Activated CD4-positive, alpha-beta T cell treated with anti-CD3 and anti-CD28 coated beads for 36 hours (primary cell): ENCODE results near the gene CNGB1. TPM values are rescaled to one million over a fixed set of nuclear protein-coding genes. Genes with fewer than 3 reads are reported as not detected.

Source experiments
- ATAC-seq: fragments of 200-7000 bp; cut with Tn5 transposase; one replicate; pipeline ENCODE4 v1.10.0; 2021; ENCODE audit warnings: mild to moderate bottlenecking, moderate library complexity
- CTCF ChIA-PET: fragments of 350-600 bp; sonication (Branson Sonifier 250); formaldehyde crosslinking; loops from one replicate; lab custom pipeline; 2021; ENCODE audit warnings: antibody characterized with exemption; lab: Charles Lee
- POLR2A ChIA-PET: fragments of 350-600 bp; sonication (Branson Sonifier 250); formaldehyde crosslinking; loops from one replicate; lab custom pipeline; 2021; ENCODE audit warnings: antibody characterized with exemption, inconsistent platforms; lab: Charles Lee
- DNase-seq: peaks from one replicate; pipeline ENCODE4 v3.0.0-alpha.2; 2020
- H3K27ac Mint-ChIP-seq: one replicate; pipeline ENCODE4 v1.8.0; 2021; ENCODE audit warnings: mixed read lengths
- H3K27me3 Mint-ChIP-seq: one replicate; pipeline ENCODE4 v1.8.0; 2021; ENCODE audit warnings: mixed read lengths
- H3K36me3 Mint-ChIP-seq: one replicate; pipeline ENCODE4 v1.8.0; 2021; ENCODE audit warnings: low read depth, mixed read lengths
- H3K4me1 Mint-ChIP-seq: one replicate; pipeline ENCODE4 v1.8.0; 2021; ENCODE audit warnings: mixed read lengths
- H3K4me3 Mint-ChIP-seq: one replicate; pipeline ENCODE4 v1.8.0; 2021; ENCODE audit warnings: mild to moderate bottlenecking, moderate library complexity, mixed read lengths
- H3K9me3 Mint-ChIP-seq: one replicate; pipeline ENCODE4 v1.8.0; 2021; ENCODE audit warnings: low read depth, mixed read lengths
- intact Hi-C, 2 experiments: fragments of 100-400 bp; cut with DNase I in 1 of 2; cut with micrococcal nuclease in 1 of 2; formaldehyde crosslinking; loops; one replicate each; pipeline versions ENCODE4 v1.14.2 to v1.15.1; 2022 to 2024; cut with DNase I, micrococcal nuclease
- total RNA-seq, 2 experiments: library from RNA; stranded (reverse); gene quantifications; one replicate each; pipeline ENCODE4 v1.2.3, GENCODE V29; 2021

CNGB1 gene
- total RNA-seq, 2 experiments from 2014 or later = not detected

DNA sequence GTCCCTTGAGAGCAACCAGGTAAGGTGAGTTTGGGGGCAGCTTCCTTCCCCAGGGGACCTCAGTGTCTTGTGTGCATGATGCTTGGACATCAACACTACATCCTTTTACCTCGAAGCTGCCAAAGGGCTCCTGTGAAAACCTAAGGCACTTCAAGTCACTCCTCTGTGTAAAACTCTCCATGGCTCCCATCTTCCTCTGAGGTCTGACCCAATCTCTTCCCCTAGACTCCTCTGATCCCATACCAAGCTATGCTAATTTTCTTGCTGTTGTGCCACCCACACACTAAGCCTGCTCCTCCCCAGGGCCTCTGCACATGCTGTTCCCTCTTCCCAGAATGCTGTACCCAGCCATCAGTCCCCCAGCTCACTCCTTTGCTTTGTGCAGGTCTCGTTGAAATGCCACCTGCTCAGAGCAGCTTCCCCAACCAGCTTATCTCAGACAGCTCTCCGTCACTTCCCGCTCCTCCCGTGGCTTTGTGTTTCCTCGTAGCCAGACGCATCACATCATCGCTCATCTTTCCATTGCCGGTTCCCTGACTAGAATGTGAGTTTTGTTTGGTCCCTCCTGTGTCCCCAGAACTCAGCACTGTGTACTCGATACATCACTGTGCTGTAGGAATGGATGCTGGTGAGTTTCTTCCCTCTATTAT is 78.4 kb downstream of the CNGB1 start:
- Mint-ChIP-seq H3K27ac (no peak overlapping the region), H3K4me1 (peaks cover 11% of the 10 kb centered on the region), H3K9me3 (no peaks in the 10 kb centered on the region), H3K27me3 (peaks cover 19% of the 10 kb centered on the region), H3K36me3 (no peaks in the 10 kb centered on the region), H3K4me3 (no peak overlapping the region)
- DNase-seq (no peak), ATAC-seq (no peak)
- ChIA-PET POLR2A (no interaction called here), CTCF (interaction anchor here (0.6 to 0.8 kb wide), 2 partner anchors 9 to 14 kb away, joined by 3 read pairs; no protein-coding TSS in a partner anchor)
- intact Hi-C loops = loop anchor here in 1 of 2 experiments (10.0 kb wide), 2 partner anchors 138 to 412 kb away; no protein-coding TSS in a partner anchor

- Mint-ChIP-seq H3K27me3 (peaks cover 19% of the 10 kb centered on the region), H3K4me3 (no peak overlapping the region), H3K27ac (no peak overlapping the region), H3K9me3 (no peaks in the 10 kb centered on the region), H3K4me1 (peaks cover 11% of the 10 kb centered on the region), H3K36me3 (no peaks in the 10 kb centered on the region)
- POLR2A ChIA-PET = no interaction called here
- CTCF ChIA-PET = interaction anchor here (0.6 to 0.9 kb wide), 2 partner anchors 13 to 15 kb away, joined by 3 read pairs; no protein-coding TSS in a partner anchor
- no peak for ATAC-seq
- intact Hi-C loops = loop anchor here in 1 of 2 experiments (10.0 kb wide), 2 partner anchors 137 to 413 kb away; no protein-coding TSS in a partner anchor
- DNase-seq = no peak
Observed at GRCh38 chr16:57892041-57892440, 78.9 kb downstream of the CNGB1 start.

DNA sequence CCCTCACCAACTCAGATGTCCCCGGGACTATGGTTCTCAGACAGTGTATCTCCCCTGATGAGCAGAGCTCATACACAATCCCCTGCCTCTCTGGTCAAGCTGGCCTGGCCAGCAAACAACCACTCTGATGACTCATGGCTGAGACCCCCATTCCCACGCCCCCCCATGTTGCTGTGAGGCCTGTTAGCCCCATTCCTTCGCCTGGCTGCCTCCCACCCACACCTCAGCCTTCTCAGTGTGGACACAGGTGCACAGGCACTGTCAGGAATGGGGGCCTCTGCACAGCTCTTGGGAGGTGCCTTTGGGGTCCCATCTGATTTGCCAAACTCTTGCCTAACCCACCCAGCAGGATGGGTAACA is 80.2 kb downstream of the CNGB1 start:
- DNase-seq (no peak), ATAC-seq (no peak)
- Mint-ChIP-seq H3K27me3 (peaks cover 23% of the 10 kb centered on the region), H3K4me3 (no peak overlapping the region), H3K36me3 (no peaks in the 10 kb centered on the region), H3K9me3 (no peaks in the 10 kb centered on the region), H3K27ac (no peak overlapping the region), H3K4me1 (peaks cover 11% of the 10 kb centered on the region)
- ChIA-PET CTCF (interaction anchor here (0.7 to 1.0 kb wide), 2 partner anchors 10 to 15 kb away, joined by 3 to 4 read pairs; no protein-coding TSS in a partner anchor), POLR2A (no interaction called here)
- intact Hi-C loops = loop anchor here in 1 of 2 experiments (10.0 kb wide), 2 partner anchors 136 to 414 kb away; no protein-coding TSS in a partner anchor

DNA sequence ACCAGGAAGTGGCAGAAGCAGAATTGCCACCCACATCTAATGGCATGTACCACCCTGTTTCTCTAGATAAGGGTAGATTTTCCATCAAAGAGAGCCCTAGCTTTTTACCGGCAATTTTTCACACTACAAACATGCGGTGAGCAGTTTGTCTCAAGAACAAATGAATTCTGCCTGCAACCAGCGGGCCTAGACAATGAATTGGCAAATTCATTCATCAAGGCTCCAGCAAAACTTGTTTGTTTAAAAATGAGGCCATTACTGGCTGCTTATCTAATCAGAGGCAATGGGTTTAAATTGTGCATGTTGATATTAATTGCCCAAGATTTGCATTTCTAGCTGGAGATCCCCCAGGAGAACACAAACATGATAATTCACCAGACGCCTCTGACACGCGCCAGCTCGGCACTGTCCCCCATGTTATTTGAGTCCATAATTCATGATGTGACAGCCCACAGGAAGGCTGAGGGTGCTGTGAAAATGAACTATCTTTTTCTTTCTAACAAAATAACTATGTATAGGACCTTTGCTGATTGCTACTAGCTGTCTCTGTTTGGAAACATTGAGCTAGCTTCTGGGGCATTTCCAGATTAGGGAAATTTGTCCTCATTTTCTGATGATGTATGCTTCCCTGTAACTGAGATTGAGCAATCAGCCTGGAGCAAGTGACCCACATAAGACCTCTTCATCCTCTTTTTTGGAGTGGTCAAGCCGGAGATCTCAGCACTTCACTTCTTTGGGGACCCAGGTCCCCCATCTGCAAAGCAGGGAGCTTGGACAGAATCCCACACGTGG is 80.8 kb downstream of the CNGB1 start:
- CTCF ChIA-PET = interaction anchor here (0.7 to 1.2 kb wide), 3 partner anchors 9 to 16 kb away, joined by 3 to 5 read pairs (median 4); no protein-coding TSS in a partner anchor
- H3K27me3 Mint-ChIP-seq = peaks cover 24% of the 10 kb centered on the region
- no peak for ATAC-seq

DNA sequence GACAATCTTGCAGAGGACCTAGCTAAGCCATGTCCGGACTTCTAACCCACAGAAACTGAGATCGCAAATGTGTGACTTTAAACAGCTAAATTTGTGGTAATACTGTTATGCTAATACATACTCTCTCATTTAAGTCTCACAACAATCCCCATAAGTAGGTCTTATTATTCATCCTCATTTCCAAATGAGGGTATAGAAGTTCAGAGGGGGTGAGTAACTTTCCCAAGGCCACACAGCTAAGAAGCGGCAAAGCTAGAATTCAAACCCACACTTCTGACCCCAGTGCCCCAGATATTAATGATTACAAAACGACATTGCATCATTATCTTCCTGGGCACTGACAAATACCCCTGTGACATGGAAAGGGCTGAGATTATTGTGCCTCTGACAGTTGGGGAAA is 81.4 kb downstream of the CNGB1 start:
- CTCF ChIA-PET = interaction anchor here (1.0 to 1.2 kb wide), 2 partner anchors 9 to 17 kb away, joined by 4 to 5 read pairs; no protein-coding TSS in a partner anchor
- H3K27ac Mint-ChIP-seq = no peak overlapping the region

More for the DNA sequence above, 80.8 kb downstream of the CNGB1 start:
- H3K9me3 Mint-ChIP-seq = no peaks in the 10 kb centered on the region
- no peak overlapping the region for H3K27ac Mint-ChIP-seq
- POLR2A ChIA-PET = no interaction called here
- peaks cover 11% of the 10 kb centered on the region for H3K4me1 Mint-ChIP-seq
- H3K36me3 Mint-ChIP-seq = no peaks in the 10 kb centered on the region
- DNase-seq = no peak
- no peak overlapping the region for H3K4me3 Mint-ChIP-seq
- intact Hi-C loops = loop anchor here in 1 of 2 experiments (10.0 kb wide), 2 partner anchors 135 to 415 kb away; no protein-coding TSS in a partner anchor

DNA sequence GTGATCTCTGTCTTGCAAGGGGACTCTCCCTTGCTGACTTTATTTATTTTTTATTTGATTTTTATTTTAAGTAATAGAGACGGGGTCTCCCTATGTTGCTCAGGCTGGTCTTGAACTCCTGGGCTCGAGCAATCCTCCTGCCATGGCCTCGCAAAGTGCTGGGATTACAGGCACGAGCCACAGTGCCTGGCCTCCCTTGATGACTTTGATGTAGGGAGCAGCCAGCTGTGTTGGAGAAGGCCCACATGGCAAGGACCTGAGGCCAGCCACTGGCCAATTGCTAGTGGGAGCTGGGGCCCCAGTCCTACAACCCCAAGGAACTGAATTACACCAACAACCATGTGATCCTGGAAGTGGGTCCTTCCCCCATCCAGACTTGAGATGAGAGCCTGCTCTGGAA is 81.8 kb downstream of the CNGB1 start:
- Mint-ChIP-seq H3K27me3 (peaks cover 33% of the 10 kb centered on the region), H3K27ac (no peak overlapping the region), H3K36me3 (no peaks in the 10 kb centered on the region), H3K9me3 (no peaks in the 10 kb centered on the region), H3K4me1 (peaks cover 5% of the 10 kb centered on the region), H3K4me3 (no peak overlapping the region)
- ChIA-PET CTCF (interaction anchor here (1.2 kb wide), 1 partner anchor 10 kb away, joined by 5 read pairs; no protein-coding TSS in a partner anchor), POLR2A (no interaction called here)
- no peak for DNase-seq
- intact Hi-C loops = no loop called here
- ATAC-seq = no peak

More for the DNA sequence above, 81.4 kb downstream of the CNGB1 start:
- DNase-seq (no peak), ATAC-seq (no peak)
- H3K27me3 Mint-ChIP-seq = peaks cover 29% of the 10 kb centered on the region
- intact Hi-C loops = no loop called here
- H3K36me3 Mint-ChIP-seq = no peaks in the 10 kb centered on the region
- H3K4me1 Mint-ChIP-seq = peaks cover 7% of the 10 kb centered on the region
- POLR2A ChIA-PET = no interaction called here
- no peaks in the 10 kb centered on the region for H3K9me3 Mint-ChIP-seq
- no peak overlapping the region for H3K4me3 Mint-ChIP-seq

GRCh38 chr16:57888128-57888527 is 82.8 kb downstream of the CNGB1 start:
- H3K9me3 Mint-ChIP-seq = no peaks in the 10 kb centered on the region
- ChIA-PET CTCF (interaction anchor here (1.7 kb wide), 1 partner anchor 12 kb away, joined by 7 read pairs; no protein-coding TSS in a partner anchor), POLR2A (no interaction called here)
- DNase-seq (no peak), ATAC-seq (no peak)
- intact Hi-C loops = no loop called here
- no peak overlapping the region for H3K27ac Mint-ChIP-seq
- peaks cover 2% of the 10 kb centered on the region for H3K4me1 Mint-ChIP-seq
- H3K27me3 Mint-ChIP-seq = peaks cover 38% of the 10 kb centered on the region
- H3K36me3 Mint-ChIP-seq = no peaks in the 10 kb centered on the region
- no peak overlapping the region for H3K4me3 Mint-ChIP-seq

DNA sequence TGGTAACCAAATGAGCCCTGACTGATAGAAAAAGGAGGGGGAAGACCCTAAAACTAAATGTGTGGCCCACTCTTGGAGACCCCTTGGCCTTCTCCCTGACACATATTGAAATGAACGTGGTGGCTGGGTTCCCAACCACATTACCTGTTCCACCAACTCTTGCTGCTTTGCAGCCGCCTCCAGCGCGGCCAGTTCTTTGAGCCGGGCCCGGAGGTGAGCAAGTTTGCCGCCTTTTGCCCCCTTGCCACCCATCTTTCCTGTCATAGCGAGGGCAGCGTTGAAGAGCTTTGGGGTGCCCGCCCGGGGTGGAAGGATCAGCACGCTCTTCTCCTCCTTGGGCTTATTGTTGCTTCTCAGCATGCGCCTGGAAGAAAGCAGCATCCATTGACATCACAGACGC is 83.2 kb downstream of the CNGB1 start:
- CTCF ChIA-PET = interaction anchor here (1.7 kb wide), 1 partner anchor 13 kb away, joined by 7 read pairs; no protein-coding TSS in a partner anchor
- peaks cover 2% of the 10 kb centered on the region for H3K4me1 Mint-ChIP-seq
- no peak for ATAC-seq
- no peaks in the 10 kb centered on the region for H3K36me3 Mint-ChIP-seq
- no peak overlapping the region for H3K4me3 Mint-ChIP-seq
- no peak overlapping the region for H3K27ac Mint-ChIP-seq
- intact Hi-C loops = no loop called here
- POLR2A ChIA-PET = no interaction called here
- peaks cover 38% of the 10 kb centered on the region for H3K27me3 Mint-ChIP-seq
- H3K9me3 Mint-ChIP-seq = no peaks in the 10 kb centered on the region
- no peak for DNase-seq

DNA sequence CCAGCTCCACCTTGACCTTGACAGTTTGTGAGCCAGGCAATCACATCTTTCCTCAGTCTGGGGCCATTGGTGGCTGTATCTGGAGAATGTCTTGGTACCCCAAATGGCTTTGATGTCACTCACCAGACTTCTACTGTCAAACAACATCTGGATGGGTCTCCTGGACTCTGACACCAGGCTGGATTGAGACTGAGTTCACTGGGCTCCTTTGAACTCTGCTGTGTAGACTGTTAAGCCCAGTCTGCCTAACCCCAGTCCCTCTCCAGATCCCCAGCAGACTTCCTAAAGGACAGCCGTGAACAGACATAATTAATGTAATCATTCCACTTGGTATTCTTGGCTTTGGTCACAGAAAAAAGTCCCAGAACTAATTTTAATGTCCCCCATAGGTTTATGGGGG is 84.5 kb downstream of the CNGB1 start:
- H3K4me3 Mint-ChIP-seq = no peak overlapping the region
- peaks cover 38% of the 10 kb centered on the region for H3K27me3 Mint-ChIP-seq
- CTCF ChIA-PET = no interaction called here
- POLR2A ChIA-PET = interaction anchor here (0.6 kb wide), 1 partner anchor 201 kb away, joined by 5 read pairs; no protein-coding TSS in a partner anchor
- ATAC-seq = no peak
- no peak overlapping the region for H3K27ac Mint-ChIP-seq
- intact Hi-C loops = no loop called here
- no peaks in the 10 kb centered on the region for H3K36me3 Mint-ChIP-seq
- H3K4me1 Mint-ChIP-seq = peaks cover 2% of the 10 kb centered on the region
- H3K9me3 Mint-ChIP-seq = no peaks in the 10 kb centered on the region
- no peak for DNase-seq

GRCh38 chr16:57884655-57885133 is 86.2 kb downstream of the CNGB1 start:
- CTCF ChIA-PET = no interaction called here

More at GRCh38 chr16:57884655-57885133, 86.2 kb downstream of the CNGB1 start:
- Mint-ChIP-seq H3K4me1 (peaks cover 2% of the 10 kb centered on the region), H3K27me3 (peaks cover 34% of the 10 kb centered on the region), H3K36me3 (no peaks in the 10 kb centered on the region), H3K9me3 (no peaks in the 10 kb centered on the region), H3K4me3 (no peak overlapping the region), H3K27ac (no peak overlapping the region)
- intact Hi-C loops = no loop called here
- ATAC-seq (no peak), DNase-seq (no peak)
- POLR2A ChIA-PET = no interaction called here
